Kidney (tissue), 14 donors: ENCODE results near the gene ZNF445. TPM values are rescaled to one million over a fixed set of nuclear protein-coding genes. Genes with fewer than 3 reads are reported as not detected.

Experiments used
- DNase-seq, 5 donors: peaks; one replicate each; pipeline ENCODE4 v3.0.0-alpha.2; 2013 to 2020
- FAIRE-seq: peaks from 2 replicates; lab custom pipeline; 2012; peaks lifted over from hg19 to GRCh38; lab: Jason Lieb, UNC
- H3K27ac ChIP-seq, 2 donors: one replicate each; pipeline ENCODE4 v1.7.0; 2013; ENCODE audit warnings: low read depth in 2 of 2, low read length in 2 of 2, inconsistent platforms in 1 of 2
- H3K27me3 ChIP-seq: one replicate; pipeline ENCODE4 v1.7.1; 2013; ENCODE audit warnings: low read length, inconsistent platforms; ENCODE audit not compliant: control insufficient read depth, insufficient read depth
- H3K36me3 ChIP-seq, 3 donors: one replicate each; pipeline versions ENCODE4 v1.7.0 to v1.7.1; 2013; ENCODE audit warnings: low read length in 3 of 3, control low read depth in 1 of 3, inconsistent platforms in 1 of 3; ENCODE audit not compliant: insufficient read depth in 3 of 3, control insufficient read depth in 2 of 3
- H3K4me1 ChIP-seq, 3 donors: one replicate each; pipeline versions ENCODE4 v1.7.0 to v1.7.1; 2013; ENCODE audit warnings: low read length in 3 of 3, inconsistent platforms in 1 of 3, low read depth in 1 of 3; ENCODE audit not compliant: control insufficient read depth in 2 of 3, insufficient read depth in 2 of 3
- H3K4me3 ChIP-seq, 3 donors: one replicate each; pipeline versions ENCODE4 v1.7.0 to v1.8.1; 2013; ENCODE audit warnings: low read length in 3 of 3, control low read depth in 1 of 3, inconsistent platforms in 1 of 3
- H3K9ac ChIP-seq, 3 donors: one replicate each; pipeline versions ENCODE4 v1.7.0 to v1.7.1; 2013; ENCODE audit warnings: low read length in 3 of 3, control low read depth in 1 of 3, inconsistent platforms in 1 of 3
- H3K9me3 ChIP-seq, 3 donors: one replicate each; pipeline versions ENCODE4 v1.7.0 to v1.7.1; 2013; ENCODE audit warnings: low read length in 3 of 3, control low read depth in 1 of 3, inconsistent platforms in 1 of 3; ENCODE audit not compliant: control insufficient read depth in 2 of 3, insufficient read depth in 1 of 3
- intact Hi-C: fragments of 100-400 bp; cut with DNase I; formaldehyde crosslinking; loops from one replicate; pipeline ENCODE4 v1.11.1; 2022
- polyA plus RNA-seq: library from polyadenylated mRNA; stranded (reverse); fragments of 350-450 nt; fragmentation: Illumina TruSeq; extraction: RNeasy Lipid Tissue Mini Kit (QIAGEN cat#74804); gene quantifications from one replicate; pipeline ENCODE4 v1.2.3, GENCODE V29; 2014; ENCODE audit warnings: low read depth, low replicate concordance; ENCODE audit not compliant: insufficient read depth
- total RNA-seq: library from RNA; stranded (reverse); fragmentation: NEBNext Ultra II Directional; extraction: Animal tissue kit (Norgen Biotek cat#: 25700); gene quantifications from one replicate; pipeline ENCODE4 v1.2.1, GENCODE V29; 2021
- TF ChIP-seq, protein P1 (sequence below): IDR thresholded peaks from 3 replicates; pipeline ENCODE4 v1.5.1; 2012; ENCODE audit warnings: mild to moderate bottlenecking, moderate library complexity, borderline replicate concordance; ENCODE audit not compliant: insufficient read depth; ENCODE audit errors: extremely low read depth
- donor health status: control.
- donor health status: control.
- donor health status: control.
- donor health status: control.
- donor health status: control.
- donor health status: DM: yes; HTN: yes; CAD: no.
- donor health status: Normal renal cell carcinoma (clear cell type).

The ZNF445 gene
- total and polyA plus RNA-seq, 2 donors from 2014 or later, result 2.3 to 19.6 TPM

DNA sequence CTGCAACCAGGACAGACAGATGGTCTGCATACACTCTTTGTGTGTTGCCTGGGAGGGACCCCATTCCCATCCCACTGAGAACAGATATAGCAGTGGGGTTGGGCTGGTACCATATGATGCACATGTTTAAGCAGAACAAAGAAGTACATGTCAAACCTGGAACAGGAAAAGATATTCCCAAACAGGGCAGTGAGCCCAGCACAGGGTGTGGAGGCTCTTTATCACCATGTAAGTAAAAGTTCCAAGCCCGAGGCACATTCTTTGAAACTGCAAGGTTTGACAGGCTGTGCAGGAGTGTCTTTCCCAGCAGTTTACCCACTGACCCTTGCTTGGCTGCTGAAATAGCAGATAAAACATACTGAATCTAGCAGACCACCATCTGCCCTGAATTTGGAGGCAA, 5.3 kb upstream of the ZNF445 start:
- Histone ChIP-seq H3K27me3 (no peaks in the 10 kb centered on the region), H3K27ac (no peak overlapping the region), H3K4me3 (no peak overlapping the region), H3K9me3 (no peaks in the 10 kb centered on the region), H3K4me1 (peaks cover 0 to 2% (median 0%) of the 10 kb centered on the region in 3 donors), H3K36me3 (no peaks in the 10 kb centered on the region), H3K9ac (no peak overlapping the region)
- FAIRE-seq, result no peak
- intact Hi-C loops, result no loop called here
- TF ChIP-seq, protein P1, sequence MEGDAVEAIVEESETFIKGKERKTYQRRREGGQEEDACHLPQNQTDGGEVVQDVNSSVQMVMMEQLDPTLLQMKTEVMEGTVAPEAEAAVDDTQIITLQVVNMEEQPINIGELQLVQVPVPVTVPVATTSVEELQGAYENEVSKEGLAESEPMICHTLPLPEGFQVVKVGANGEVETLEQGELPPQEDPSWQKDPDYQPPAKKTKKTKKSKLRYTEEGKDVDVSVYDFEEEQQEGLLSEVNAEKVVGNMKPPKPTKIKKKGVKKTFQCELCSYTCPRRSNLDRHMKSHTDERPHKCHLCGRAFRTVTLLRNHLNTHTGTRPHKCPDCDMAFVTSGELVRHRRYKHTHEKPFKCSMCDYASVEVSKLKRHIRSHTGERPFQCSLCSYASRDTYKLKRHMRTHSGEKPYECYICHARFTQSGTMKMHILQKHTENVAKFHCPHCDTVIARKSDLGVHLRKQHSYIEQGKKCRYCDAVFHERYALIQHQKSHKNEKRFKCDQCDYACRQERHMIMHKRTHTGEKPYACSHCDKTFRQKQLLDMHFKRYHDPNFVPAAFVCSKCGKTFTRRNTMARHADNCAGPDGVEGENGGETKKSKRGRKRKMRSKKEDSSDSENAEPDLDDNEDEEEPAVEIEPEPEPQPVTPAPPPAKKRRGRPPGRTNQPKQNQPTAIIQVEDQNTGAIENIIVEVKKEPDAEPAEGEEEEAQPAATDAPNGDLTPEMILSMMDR, result no peak
- no peak for DNase-seq

DNA sequence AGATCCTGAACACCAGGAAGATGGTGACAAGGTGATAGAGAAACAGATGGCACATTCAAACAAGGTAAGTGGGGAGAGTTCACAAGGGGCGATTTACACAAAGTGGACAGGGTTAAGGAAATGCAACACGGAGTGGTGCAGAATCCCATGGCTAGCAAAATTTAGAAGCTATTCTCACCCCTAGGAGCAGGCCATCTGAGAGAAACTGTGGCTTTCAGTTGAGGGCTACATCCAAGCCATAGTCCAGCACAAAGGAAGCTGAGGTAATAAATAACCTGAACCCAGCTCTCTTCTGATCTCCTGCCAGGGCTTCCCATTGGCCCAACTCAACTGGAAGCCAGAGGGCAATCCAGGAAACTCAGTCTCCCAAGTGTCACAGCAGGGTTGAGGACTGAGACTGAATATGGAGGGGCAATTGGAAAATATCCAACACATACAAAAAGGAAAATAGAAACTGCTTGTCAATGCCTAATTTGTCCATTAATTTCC, 1.2 kb upstream of the ZNF445 start:
- H3K27me3 ChIP-seq, result no peaks in the 10 kb centered on the region
- intact Hi-C loops, result no loop called here
- H3K4me1 ChIP-seq, result peaks cover 0 to 7% (median 0%) of the 10 kb centered on the region in 3 donors
- FAIRE-seq, result no peak
- H3K36me3 ChIP-seq, result no peaks in the 10 kb centered on the region
- no peaks in the 10 kb centered on the region for H3K9me3 ChIP-seq
- no peak for DNase-seq
- TF ChIP-seq, protein P1, result no peak
- no peak overlapping the region for H3K27ac ChIP-seq
- no peak overlapping the region for H3K9ac ChIP-seq
- no peak overlapping the region for H3K4me3 ChIP-seq

DNA sequence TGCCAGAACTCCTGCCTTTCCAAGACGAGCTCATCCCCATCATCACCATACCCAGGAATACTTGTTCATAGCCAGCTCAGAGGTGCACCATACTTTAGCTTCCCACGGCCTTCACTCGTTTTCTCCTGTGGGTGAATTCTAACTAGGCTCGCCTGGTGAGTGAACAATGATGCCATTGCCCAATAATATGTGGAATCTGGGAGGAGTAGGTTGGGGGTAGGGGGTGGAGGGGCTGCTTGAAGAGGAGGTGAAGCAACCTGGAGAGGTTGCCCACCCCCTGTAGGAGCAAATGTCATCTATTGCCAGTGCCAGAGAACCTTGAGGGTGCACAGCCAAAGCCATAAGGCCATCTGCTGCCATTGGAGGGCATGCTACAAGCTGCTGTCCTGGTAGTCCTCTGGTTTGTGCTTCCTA, 592 bp upstream of the ZNF445 start:
- TF ChIP-seq, protein P1, result no peak
- Histone ChIP-seq H3K4me3 (peak overlapping the region; percentile 47 to 86 (median 73)), H3K27ac (no peak overlapping the region), H3K9ac (no peak overlapping the region), H3K4me1 (peaks cover 0 to 7% (median 0%) of the 10 kb centered on the region in 3 donors), H3K36me3 (no peaks in the 10 kb centered on the region), H3K27me3 (no peaks in the 10 kb centered on the region), H3K9me3 (no peaks in the 10 kb centered on the region)
- DNase-seq (peak in 1 of 5 donors; percentile 39), FAIRE-seq (no peak)
- intact Hi-C loops, result no loop called here

DNA sequence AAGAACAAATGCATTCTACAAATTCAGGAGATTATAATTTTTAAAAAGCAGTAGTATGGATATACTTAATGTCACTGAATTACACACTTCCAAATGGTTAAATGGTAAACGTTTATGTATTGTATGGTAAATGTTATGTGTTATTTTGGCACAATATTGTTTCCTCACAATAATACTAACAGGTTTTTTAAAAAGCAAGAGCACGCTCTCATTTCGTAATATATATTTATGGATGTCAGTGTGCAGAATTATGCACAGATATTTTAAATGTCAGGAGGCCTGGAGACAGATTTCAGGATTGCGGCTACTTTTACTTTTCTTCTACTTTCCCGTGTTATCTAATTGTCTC, 533 bp downstream of the ZNF445 start:
- intact Hi-C loops, result no loop called here
- H3K27ac ChIP-seq, result no peak overlapping the region
- H3K4me3 ChIP-seq, result peak overlapping the region; percentile 59 to 86 (median 80)
- no peaks in the 10 kb centered on the region for H3K36me3 ChIP-seq
- DNase-seq, result peak in 1 of 5 donors; percentile 2
- TF ChIP-seq, protein P1, result no peak
- peaks cover 0 to 7% (median 0%) of the 10 kb centered on the region in 3 donors for H3K4me1 ChIP-seq
- FAIRE-seq, result no peak
- H3K27me3 ChIP-seq, result no peaks in the 10 kb centered on the region
- H3K9ac ChIP-seq, result peak overlapping the region; percentile 26 to 80 (median 73)
- H3K9me3 ChIP-seq, result no peaks in the 10 kb centered on the region
